Lung (tissue), 12 donors: ENCODE results near the gene POLE. TPM values are rescaled to one million over a fixed set of nuclear protein-coding genes. Genes with fewer than 3 reads are reported as not detected.

Source experiments
- ATAC-seq: fragments of 200-7000 bp; cut with Tn5 transposase; one replicate; pipeline ENCODE4 v1.9.1; 2020; ENCODE audit warnings: moderate number of reproducible peaks; ENCODE audit not compliant: insufficient read depth, low FRiP score
- DNase-seq, 3 donors: peaks; one replicate each; pipeline ENCODE4 v3.0.0-alpha.2; 2013 to 2017
- H3K27ac ChIP-seq, 2 donors: one replicate each; pipeline ENCODE4 v1.5.1; 2013; ENCODE audit warnings: mild to moderate bottlenecking in 2 of 2, moderate library complexity in 2 of 2, control low read depth in 1 of 2, inconsistent platforms in 1 of 2, low read depth in 1 of 2, low read length in 1 of 2
- H3K27me3 ChIP-seq, 3 donors: one replicate each; pipeline ENCODE4 v1.5.1; 2013; ENCODE audit warnings: low read length in 2 of 3; ENCODE audit not compliant: control insufficient read depth in 3 of 3, insufficient read depth in 3 of 3
- H3K36me3 ChIP-seq, 4 donors: one replicate each; pipeline ENCODE4 v1.5.1; 2013; ENCODE audit warnings: low read length in 4 of 4, mild to moderate bottlenecking in 1 of 4, moderate library complexity in 1 of 4; ENCODE audit not compliant: control insufficient read depth in 4 of 4, insufficient read depth in 4 of 4
- H3K4me1 ChIP-seq, 5 donors: one replicate each; pipeline ENCODE4 v1.5.1; 2013; ENCODE audit warnings: low read length in 5 of 5, mild to moderate bottlenecking in 2 of 5, moderate library complexity in 1 of 5; ENCODE audit not compliant: control insufficient read depth in 5 of 5, insufficient read depth in 5 of 5
- H3K4me3 ChIP-seq: one replicate; pipeline ENCODE4 v1.5.1; 2013; ENCODE audit warnings: mild to moderate bottlenecking, control low read depth, moderate library complexity
- H3K9ac ChIP-seq, 2 donors: one replicate each; pipeline ENCODE4 v1.5.1; 2013; ENCODE audit warnings: low read length in 2 of 2, control low read depth in 1 of 2; ENCODE audit not compliant: insufficient read depth in 1 of 2
- H3K9me3 ChIP-seq, 4 donors: one replicate each; pipeline ENCODE4 v1.5.1; 2013; ENCODE audit warnings: low read length in 3 of 4, mild to moderate bottlenecking in 1 of 4, moderate library complexity in 1 of 4; ENCODE audit not compliant: control insufficient read depth in 4 of 4, insufficient read depth in 3 of 4
- WGBS, 2 donors: extraction: QIAGEN DNeasy Blood & Tissue Kit; methylation state at CpG; one replicate each; pipeline ENCODE4 v1.1.7; 2013; 5-methylcytosine and 5-hydroxymethylcytosine counted together
- polyA plus RNA-seq, 2 donors: library from polyadenylated mRNA; stranded (reverse); fragments of 200-250 nt; gene quantifications; one replicate each; pipeline ENCODE4 v1.2.1, GENCODE V29; 2013
- total RNA-seq, 2 donors: library from RNA; depleted of rRNA in 1 of 2; stranded (reverse); fragments of >200 nt in 1 of 2; gene quantifications; one replicate each; pipeline ENCODE4 v1.2.1, GENCODE V29; 2014 to 2021
- TF ChIP-seq, protein P1 (sequence below): IDR thresholded peaks from 2 replicates; pipeline ENCODE4 v1.5.1; 2012; ENCODE audit warnings: mild to moderate bottlenecking; ENCODE audit errors: control extremely low read depth, extremely low read depth
- donor health status: control.
- donor health status: control.
- donor health status: Bipolar disorder and iron deficiency.
- donor health status: healthy.
- donor health status: DM: yes; HTN: yes; CAD: no.

Gene POLE
- total and polyA plus RNA-seq, 4 donors: 9.3 to 49.9 (median 25.3) TPM

DNA sequence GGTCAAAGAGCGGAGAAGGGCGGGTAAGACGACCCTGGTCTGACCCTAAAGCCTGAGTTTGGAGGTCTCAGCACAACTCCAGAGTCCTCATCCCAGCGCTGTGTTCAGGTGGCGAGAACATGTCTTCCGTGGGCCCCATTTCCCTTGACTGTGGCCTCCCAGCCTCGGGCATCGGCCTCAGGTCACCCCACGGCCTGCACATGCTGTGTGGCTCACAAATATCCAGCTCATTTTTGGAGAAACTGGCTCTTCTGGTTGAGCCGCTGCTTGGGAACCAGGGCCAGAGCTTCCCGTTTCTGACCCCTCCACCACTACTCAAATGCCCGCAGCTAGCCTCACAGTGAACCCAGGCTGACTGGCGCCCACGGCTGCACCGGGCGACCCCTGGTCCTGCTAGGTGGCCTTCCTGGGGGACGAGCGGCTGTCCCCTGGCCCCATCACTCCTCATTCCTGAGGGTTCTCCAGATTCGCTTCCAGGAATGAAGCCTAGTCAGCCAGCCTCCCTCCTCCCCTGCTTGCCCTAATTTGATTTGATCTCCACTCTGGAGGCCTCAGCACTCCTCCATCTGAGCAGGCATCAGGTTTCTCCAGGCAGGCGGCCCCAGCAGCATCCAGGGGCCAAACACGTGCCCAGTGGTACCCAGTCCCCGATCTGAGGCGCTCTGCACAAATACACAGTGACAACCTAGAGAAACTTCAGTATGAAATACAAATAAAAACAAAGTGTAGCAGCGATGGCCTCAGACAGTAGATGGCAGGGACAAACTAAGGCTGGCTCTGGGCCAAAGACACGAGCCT, 63.9 kb downstream of the POLE start:
- H3K9ac ChIP-seq: no peak overlapping the region
- H3K27ac ChIP-seq: peak overlapping the region in 1 of 2 donors; percentile 37
- 74 to 83% methylated on average over 25 of the region's 25 CpGs for WGBS, 2 donors
- H3K27me3 ChIP-seq: peaks cover 0 to 7% (median 5%) of the 10 kb centered on the region in 3 donors
- peaks cover 0 to 11% (median 8%) of the 10 kb centered on the region in 5 donors for H3K4me1 ChIP-seq
- TF ChIP-seq, protein P1, sequence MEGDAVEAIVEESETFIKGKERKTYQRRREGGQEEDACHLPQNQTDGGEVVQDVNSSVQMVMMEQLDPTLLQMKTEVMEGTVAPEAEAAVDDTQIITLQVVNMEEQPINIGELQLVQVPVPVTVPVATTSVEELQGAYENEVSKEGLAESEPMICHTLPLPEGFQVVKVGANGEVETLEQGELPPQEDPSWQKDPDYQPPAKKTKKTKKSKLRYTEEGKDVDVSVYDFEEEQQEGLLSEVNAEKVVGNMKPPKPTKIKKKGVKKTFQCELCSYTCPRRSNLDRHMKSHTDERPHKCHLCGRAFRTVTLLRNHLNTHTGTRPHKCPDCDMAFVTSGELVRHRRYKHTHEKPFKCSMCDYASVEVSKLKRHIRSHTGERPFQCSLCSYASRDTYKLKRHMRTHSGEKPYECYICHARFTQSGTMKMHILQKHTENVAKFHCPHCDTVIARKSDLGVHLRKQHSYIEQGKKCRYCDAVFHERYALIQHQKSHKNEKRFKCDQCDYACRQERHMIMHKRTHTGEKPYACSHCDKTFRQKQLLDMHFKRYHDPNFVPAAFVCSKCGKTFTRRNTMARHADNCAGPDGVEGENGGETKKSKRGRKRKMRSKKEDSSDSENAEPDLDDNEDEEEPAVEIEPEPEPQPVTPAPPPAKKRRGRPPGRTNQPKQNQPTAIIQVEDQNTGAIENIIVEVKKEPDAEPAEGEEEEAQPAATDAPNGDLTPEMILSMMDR: no peak
- no peak for ATAC-seq
- no peak overlapping the region for H3K4me3 ChIP-seq
- H3K9me3 ChIP-seq: peaks cover 0 to under 1% (median 0%) of the 10 kb centered on the region in 4 donors
- peaks cover 0 to 21% (median 11%) of the 10 kb centered on the region in 4 donors for H3K36me3 ChIP-seq
- peak in 1 of 3 donors; percentile 58 for DNase-seq

DNA sequence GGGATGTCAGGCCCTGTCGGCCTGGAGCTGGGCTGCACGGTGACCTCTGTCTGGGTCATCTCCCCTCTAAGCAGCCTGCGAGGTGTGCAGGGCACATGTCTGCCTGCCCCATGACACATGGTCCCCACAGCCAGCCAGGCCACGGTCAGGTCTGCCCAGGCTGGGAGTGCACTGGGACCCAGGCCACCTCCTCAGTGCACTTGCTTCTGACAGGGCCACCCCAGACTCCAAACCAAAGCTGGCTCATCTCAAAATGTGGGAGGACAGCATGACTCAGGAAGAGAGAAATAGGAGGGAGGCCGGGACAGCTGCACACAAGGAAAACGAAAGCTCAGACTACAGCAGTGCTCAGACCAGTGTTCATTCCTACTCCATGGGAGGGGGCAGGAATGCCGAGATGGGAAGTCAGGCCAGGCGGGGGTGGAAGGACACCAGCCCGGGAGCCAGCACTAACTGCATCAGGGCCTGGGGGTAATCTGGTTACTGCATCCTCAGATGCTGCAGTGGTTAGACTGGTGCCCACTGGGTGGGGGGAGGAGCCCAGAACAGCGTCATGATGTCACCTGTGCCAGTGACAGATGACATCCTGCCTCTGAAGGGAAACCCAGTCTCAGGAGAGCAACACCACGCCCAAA, 64.6 kb downstream of the POLE start:
- Histone ChIP-seq H3K4me1 (peaks cover 0 to 15% (median 11%) of the 10 kb centered on the region in 5 donors), H3K4me3 (no peak overlapping the region), H3K9me3 (peaks cover 0 to 2% (median 0%) of the 10 kb centered on the region in 4 donors), H3K27me3 (peaks cover 5 to 12% (median 6%) of the 10 kb centered on the region in 3 donors), H3K36me3 (peaks cover 0 to 21% (median 11%) of the 10 kb centered on the region in 4 donors), H3K27ac (peak overlapping the region in 1 of 2 donors; percentile 37), H3K9ac (no peak overlapping the region)
- 46 to 57% methylated on average over 11 of the region's 11 CpGs for WGBS, 2 donors
- peak; percentile 49 to 61 (median 51) for DNase-seq
- TF ChIP-seq, protein P1: no peak
- ATAC-seq: peak; percentile 71

DNA sequence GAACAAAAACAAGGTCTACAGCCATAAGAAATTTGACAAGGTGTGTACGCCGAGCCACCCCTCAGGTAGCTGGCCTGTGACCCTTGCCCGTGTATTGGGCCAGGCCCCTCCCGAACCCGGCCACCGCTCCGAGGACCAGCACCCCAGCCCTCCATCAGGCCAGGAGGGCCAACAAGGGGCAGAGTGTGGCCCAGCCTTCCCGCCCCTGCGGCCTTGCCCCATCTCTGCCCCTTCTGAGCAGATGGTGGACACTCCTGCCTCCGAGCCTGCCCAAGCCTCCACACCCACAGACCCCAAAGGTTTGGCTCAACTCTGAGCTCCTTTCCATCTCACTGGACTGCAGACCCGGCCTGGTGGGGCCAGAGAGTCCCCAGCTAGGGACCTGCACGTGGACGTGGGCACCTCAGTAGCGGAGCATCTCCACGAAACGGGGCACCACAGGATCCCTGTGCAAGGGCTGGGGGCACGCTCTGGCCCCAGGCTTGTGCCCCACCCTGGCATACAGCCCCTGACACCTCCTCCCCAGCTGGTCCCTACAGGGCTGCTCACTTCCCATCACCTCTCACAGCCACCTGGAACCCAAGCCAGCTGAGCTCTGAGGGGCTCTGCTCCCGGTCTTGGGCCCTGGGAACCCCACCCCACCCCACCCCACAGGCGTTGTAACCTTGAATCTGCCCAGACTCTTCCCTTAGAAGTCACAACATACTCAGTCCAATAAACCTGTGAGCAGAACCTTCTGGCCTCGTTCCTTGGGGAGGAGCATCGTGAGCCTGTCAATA, 65.3 kb downstream of the POLE start:
- Histone ChIP-seq H3K9ac (no peak overlapping the region), H3K9me3 (peaks cover 0 to 6% (median under 1%) of the 10 kb centered on the region in 4 donors), H3K4me1 (peaks cover 0 to 19% (median 11%) of the 10 kb centered on the region in 5 donors), H3K36me3 (peaks cover 0 to 21% (median 11%) of the 10 kb centered on the region in 4 donors), H3K27me3 (peaks cover 5 to 15% (median 10%) of the 10 kb centered on the region in 3 donors), H3K4me3 (no peak overlapping the region), H3K27ac (peak overlapping the region in 1 of 2 donors; percentile 7)
- ATAC-seq (no peak), DNase-seq (no peak)
- 84 to 85% methylated on average over 21 of the region's 21 CpGs for WGBS, 2 donors
- TF ChIP-seq, protein P1: no peak
